AG10803 (cell line): ENCODE data around the gene PMPCB.

Experiments used
- DNase-seq: peaks from one replicate; pipeline ENCODE4 v3.0.0; 2010; ENCODE audit warnings: low read depth
- H3K4me3 ChIP-seq: 2 replicates; pipeline ENCODE4 v1.5.1; 2011; ENCODE audit warnings: mild to moderate bottlenecking, low read length, control low read depth
- CTCF ChIP-seq: conservative IDR thresholded peaks from 2 replicates; pipeline ENCODE4 v1.5.1; 2011; ENCODE audit warnings: mild to moderate bottlenecking, low read length, control low read depth, inconsistent platforms

PMPCB gene

DNA sequence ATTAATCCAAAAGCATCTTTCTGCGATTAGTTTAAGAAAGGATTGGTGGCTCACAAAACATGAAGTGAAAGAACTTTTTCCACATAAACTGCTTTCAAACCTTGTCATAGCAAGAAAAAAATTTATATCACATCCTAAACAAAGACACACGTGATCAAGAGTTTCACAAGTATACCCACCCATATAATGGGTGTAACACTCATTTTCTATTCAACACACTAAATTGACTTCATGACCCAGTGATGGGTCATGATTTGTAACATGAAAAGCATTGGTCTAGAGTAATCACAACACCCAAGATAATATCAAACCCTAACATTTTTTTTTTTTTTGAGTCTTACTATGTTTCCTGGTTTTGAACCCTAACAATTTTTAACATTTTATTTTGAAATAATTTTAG, 17.6 kb downstream of the PMPCB start:
- TF ChIP-seq CTCF, result no peak
- H3K4me3 ChIP-seq, result no peak overlapping the region
- no peak for DNase-seq

GRCh38 chr7:103316380-103316941, 19.2 kb downstream of the PMPCB start:
- H3K4me3 ChIP-seq, result no peak overlapping the region
- no peak for DNase-seq
- no peak for TF ChIP-seq CTCF

DNA sequence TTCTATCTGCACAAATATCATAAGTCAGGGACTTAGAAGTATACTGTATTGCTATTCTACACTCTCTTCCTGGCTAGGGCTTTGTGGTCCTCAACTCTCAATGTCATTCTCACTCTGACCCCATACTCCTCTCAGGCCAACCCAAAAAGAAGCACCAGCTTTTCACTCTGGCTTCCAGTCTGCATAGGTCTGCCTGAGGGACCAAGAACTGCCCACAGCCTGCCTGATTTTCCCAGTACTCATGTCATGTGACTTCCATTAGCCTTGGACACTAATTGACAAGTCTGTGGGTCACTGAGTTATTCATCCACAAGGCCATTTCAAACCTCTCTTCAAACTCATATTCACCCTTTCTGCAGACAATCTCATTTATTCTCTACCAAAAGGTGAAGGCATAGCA, 19.8 kb downstream of the PMPCB start:
- DNase-seq, result no peak
- TF ChIP-seq CTCF, result no peak
- H3K4me3 ChIP-seq, result no peak overlapping the region

DNA sequence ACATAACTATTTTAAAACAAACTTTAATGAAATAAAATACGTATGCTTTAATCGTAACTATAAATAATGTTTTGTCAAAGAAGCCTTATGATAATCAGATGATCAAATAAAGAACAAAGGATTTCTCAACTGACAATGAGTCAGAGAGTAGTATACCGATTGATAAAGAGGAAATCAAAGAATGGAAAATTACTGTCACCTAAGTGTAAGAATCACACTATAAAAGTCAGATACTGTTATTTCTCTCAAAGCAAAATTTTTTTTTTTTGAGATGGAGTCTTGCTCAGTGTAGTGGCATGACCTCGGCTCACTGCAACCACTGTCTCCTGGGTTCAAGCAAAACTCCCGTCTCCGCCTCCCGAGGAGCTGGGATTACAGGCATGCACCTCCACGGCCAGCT, 28.5 kb downstream of the PMPCB start:
- no peak for DNase-seq
- no peak for TF ChIP-seq CTCF

DNA sequence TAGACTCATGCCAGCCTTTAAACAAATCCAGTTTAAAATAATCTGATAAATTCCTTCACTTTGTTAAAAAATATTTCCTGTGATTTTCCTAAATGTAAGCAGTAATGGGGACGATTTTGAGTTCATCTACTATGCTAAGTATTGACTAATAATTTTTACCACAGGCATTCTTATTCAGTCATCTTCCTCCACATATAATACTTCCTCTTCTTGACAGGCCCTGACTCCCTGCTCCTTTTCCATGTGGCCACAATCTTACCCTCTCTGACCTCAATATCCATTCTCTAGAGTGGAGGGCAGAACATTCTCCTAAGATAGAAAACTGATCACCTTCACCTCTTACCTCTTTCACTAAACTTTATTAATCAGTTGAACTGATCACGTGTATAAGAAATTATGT, 39.5 kb downstream of the PMPCB start:
- H3K4me3 ChIP-seq, result no peak overlapping the region
- no peak for DNase-seq
- no peak for TF ChIP-seq CTCF

More for the DNA sequence above, 28.5 kb downstream of the PMPCB start:
- no peak overlapping the region for H3K4me3 ChIP-seq

GRCh38 chr7:103338864-103339263, 41.6 kb downstream of the PMPCB start:
- DNase-seq, result no peak
- H3K4me3 ChIP-seq, result no peak overlapping the region
- no peak for TF ChIP-seq CTCF

- TF ChIP-seq CTCF, result no peak
- no peak for DNase-seq
- no peak overlapping the region for H3K4me3 ChIP-seq
These were observed 44.2 kb downstream of the PMPCB start for GRCh38 chr7:103341466-103341865.
